Upper lobe of left lung (tissue), 6 donors: ENCODE data around the gene MYO5B. TPM values are rescaled to one million over a fixed set of nuclear protein-coding genes. Genes with fewer than 3 reads are reported as not detected.

Experiments used
- ATAC-seq, 2 donors: fragments of 200-7000 bp; cut with Tn5 transposase; one replicate each; pipeline ENCODE4 v1.9.1; 2022; ENCODE audit warnings: mild to moderate bottlenecking in 2 of 2, moderate library complexity in 2 of 2; ENCODE audit not compliant: low FRiP score in 2 of 2
- DNase-seq, 2 donors: peaks; one replicate each; pipeline ENCODE4 v3.0.0-alpha.2; 2019 to 2020
- H3K27ac ChIP-seq, 4 donors: fragments of 200-600 bp; sonication (generic); one replicate each; pipeline ENCODE4 v1.5.1; 2016 to 2019
- H3K27me3 ChIP-seq, 4 donors: fragments of 200-600 bp; sonication (generic); one replicate each; pipeline ENCODE4 v1.5.1; 2017 to 2019
- H3K36me3 ChIP-seq, 4 donors: fragments of 200-600 bp; sonication (generic); one replicate each; pipeline ENCODE4 v1.5.1; 2016 to 2019
- H3K4me1 ChIP-seq, 4 donors: fragments of 200-600 bp; sonication (generic); one replicate each; pipeline ENCODE4 v1.5.1; 2018 to 2019
- H3K4me3 ChIP-seq, 4 donors: fragments of 200-600 bp; sonication (generic); one replicate each; pipeline ENCODE4 v1.5.1; 2017 to 2019; ENCODE audit warnings: mild to moderate bottlenecking in 2 of 4, moderate library complexity in 1 of 4
- H3K9me3 ChIP-seq, 4 donors: fragments of 200-600 bp; sonication (generic); one replicate each; pipeline ENCODE4 v1.5.1; 2018 to 2019
- EP300 ChIP-seq, 4 donors: sonication (generic); formaldehyde crosslinking; IDR thresholded peaks; one replicate each; pipeline ENCODE4 v1.5.1; 2017; ENCODE audit warnings: antibody characterized with exemption in 4 of 4, control low read depth in 2 of 4
- POLR2A ChIP-seq, 4 donors: fragments of 450-650 bp; IDR thresholded peaks; one replicate each; pipeline ENCODE4 v1.5.1; 2016 to 2017; ENCODE audit warnings: antibody characterized with exemption in 4 of 4, mild to moderate bottlenecking in 2 of 4
- POLR2AphosphoS5 ChIP-seq, 2 donors: sonication (generic); formaldehyde crosslinking; IDR thresholded peaks; one replicate each; pipeline ENCODE4 v1.5.1; 2017; ENCODE audit warnings: antibody characterized with exemption in 2 of 2
- WGBS, 2 donors: methylation state at CpG; one replicate each; pipeline ENCODE4 v1.1.5; 2017 to 2018; 5-methylcytosine and 5-hydroxymethylcytosine counted together
- total RNA-seq, 6 donors: library from RNA; depleted of rRNA in 4 of 6; stranded (reverse); fragments of >200 nt in 4 of 6; gene quantifications; one replicate each; pipeline versions ENCODE4 v1.1.0 to v1.2.1, GENCODE V29; 2016 to 2021
- TF ChIP-seq, protein P1 (sequence below), 6 experiments: fragments of 450-650 bp in 4 of 6; fragments of 200-600 bp in 2 of 6; sonication (generic) in 2 of 6; IDR thresholded peaks; one replicate each; pipeline ENCODE4 v1.5.1; 2016 to 2019; ENCODE audit warnings: antibody characterized with exemption in 6 of 6
- donor health status: DM: no; HTN: no; CAD: no; lungs with moderate emphysema.
- donor health status: DM: no; HTN: yes; CAD: no; lungs with severe emphysema.

Gene MYO5B
- total RNA-seq, 6 donors from 2014 or later = 25.4 to 95.2 (median 49.6) TPM

GRCh38 chr18:50111398-50111797 lies 83.5 kb downstream of the MYO5B start:
- Histone ChIP-seq H3K9me3 (no peaks in the 10 kb centered on the region), H3K4me3 (no peak overlapping the region), H3K4me1 (peaks cover 0 to 11% (median 3%) of the 10 kb centered on the region in 4 donors), H3K27ac (no peak overlapping the region), H3K36me3 (no peaks in the 10 kb centered on the region), H3K27me3 (no peaks in the 10 kb centered on the region)
- DNase-seq (no peak), ATAC-seq (no peak)
- 71 to 75% methylated on average over 1 of the region's 1 CpG for WGBS, 2 donors
- TF ChIP-seq, protein P1, sequence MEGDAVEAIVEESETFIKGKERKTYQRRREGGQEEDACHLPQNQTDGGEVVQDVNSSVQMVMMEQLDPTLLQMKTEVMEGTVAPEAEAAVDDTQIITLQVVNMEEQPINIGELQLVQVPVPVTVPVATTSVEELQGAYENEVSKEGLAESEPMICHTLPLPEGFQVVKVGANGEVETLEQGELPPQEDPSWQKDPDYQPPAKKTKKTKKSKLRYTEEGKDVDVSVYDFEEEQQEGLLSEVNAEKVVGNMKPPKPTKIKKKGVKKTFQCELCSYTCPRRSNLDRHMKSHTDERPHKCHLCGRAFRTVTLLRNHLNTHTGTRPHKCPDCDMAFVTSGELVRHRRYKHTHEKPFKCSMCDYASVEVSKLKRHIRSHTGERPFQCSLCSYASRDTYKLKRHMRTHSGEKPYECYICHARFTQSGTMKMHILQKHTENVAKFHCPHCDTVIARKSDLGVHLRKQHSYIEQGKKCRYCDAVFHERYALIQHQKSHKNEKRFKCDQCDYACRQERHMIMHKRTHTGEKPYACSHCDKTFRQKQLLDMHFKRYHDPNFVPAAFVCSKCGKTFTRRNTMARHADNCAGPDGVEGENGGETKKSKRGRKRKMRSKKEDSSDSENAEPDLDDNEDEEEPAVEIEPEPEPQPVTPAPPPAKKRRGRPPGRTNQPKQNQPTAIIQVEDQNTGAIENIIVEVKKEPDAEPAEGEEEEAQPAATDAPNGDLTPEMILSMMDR (IDR thresholded peaks at IDR 0.05) = no peak
- no peak for TF ChIP-seq POLR2AphosphoS5 (IDR thresholded peaks at IDR 0.05)
- no peak for TF ChIP-seq EP300 (IDR thresholded peaks at IDR 0.05)
- no peak for TF ChIP-seq POLR2A (IDR thresholded peaks at IDR 0.05)

- H3K27ac ChIP-seq = no peak overlapping the region
- no peak for DNase-seq
- no peak overlapping the region for H3K4me3 ChIP-seq
- H3K9me3 ChIP-seq = no peaks in the 10 kb centered on the region
- WGBS, 2 donors = 73 to 86% methylated on average over 2 of the region's 2 CpGs
- H3K4me1 ChIP-seq = no peaks in the 10 kb centered on the region
- TF ChIP-seq POLR2A (IDR thresholded peaks at IDR 0.05) (no peak), EP300 (IDR thresholded peaks at IDR 0.05) (no peak), POLR2AphosphoS5 (IDR thresholded peaks at IDR 0.05) (no peak)
- H3K27me3 ChIP-seq = no peaks in the 10 kb centered on the region
- H3K36me3 ChIP-seq = no peaks in the 10 kb centered on the region
- no peak for ATAC-seq
These were observed 87.4 kb downstream of the MYO5B start for GRCh38 chr18:50107468-50107977.

DNA sequence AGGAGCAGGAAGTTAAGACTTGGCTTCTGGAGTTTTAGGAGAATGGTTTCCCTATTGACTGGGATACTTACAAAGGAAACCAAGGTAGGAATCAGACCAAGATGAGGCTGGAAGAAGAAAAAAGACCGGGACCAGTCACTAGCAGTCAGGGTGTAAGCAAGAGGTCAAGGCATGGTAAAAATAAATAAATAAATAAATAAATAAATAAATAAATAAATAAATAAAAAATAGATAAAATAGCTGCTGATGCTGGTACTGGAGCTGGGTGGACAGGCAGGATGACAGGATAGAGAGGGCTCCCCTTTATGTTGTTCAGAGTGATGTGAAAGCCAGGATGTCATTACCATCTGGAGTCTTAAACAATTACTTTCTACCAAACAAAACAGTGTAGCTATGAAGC lies 89.9 kb downstream of the MYO5B start:
- Histone ChIP-seq H3K9me3 (no peaks in the 10 kb centered on the region), H3K27me3 (no peaks in the 10 kb centered on the region), H3K4me1 (no peaks in the 10 kb centered on the region), H3K36me3 (no peaks in the 10 kb centered on the region), H3K4me3 (no peak overlapping the region), H3K27ac (no peak overlapping the region)
- TF ChIP-seq EP300 (IDR thresholded peaks at IDR 0.05) = no peak
- TF ChIP-seq POLR2A (IDR thresholded peaks at IDR 0.05) = no peak
- TF ChIP-seq, protein P1 (IDR thresholded peaks at IDR 0.05) = no peak
- TF ChIP-seq POLR2AphosphoS5 (IDR thresholded peaks at IDR 0.05) = no peak
- ATAC-seq (no peak), DNase-seq (no peak)
- WGBS, 2 donors = 94% methylated on average over 1 of the region's 1 CpG

DNA sequence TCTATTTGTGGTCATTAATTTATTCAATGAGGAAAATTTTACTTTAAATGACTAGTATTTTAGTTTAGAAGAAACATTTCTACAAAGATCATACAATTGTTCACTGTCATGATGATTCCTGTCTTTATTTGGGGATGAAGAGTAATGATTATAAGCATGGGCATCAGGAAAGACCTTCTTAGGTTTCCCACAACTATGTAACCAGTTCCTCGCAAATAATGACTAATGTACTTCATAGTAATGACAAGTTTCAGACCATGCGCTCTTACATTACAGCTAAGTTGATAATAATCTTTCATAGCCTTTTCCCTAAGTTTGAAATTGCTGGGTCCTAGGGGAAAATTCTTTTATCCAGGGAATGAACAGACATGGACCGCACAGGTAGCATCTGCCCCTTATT lies 90.5 kb downstream of the MYO5B start:
- H3K4me3 ChIP-seq = no peak overlapping the region
- no peaks in the 10 kb centered on the region for H3K9me3 ChIP-seq
- 92 to 93% methylated on average over 3 of the region's 3 CpGs for WGBS, 2 donors
- H3K27ac ChIP-seq = no peak overlapping the region
- ATAC-seq = no peak
- H3K27me3 ChIP-seq = no peaks in the 10 kb centered on the region
- no peaks in the 10 kb centered on the region for H3K4me1 ChIP-seq
- no peaks in the 10 kb centered on the region for H3K36me3 ChIP-seq
- no peak for DNase-seq
- TF ChIP-seq EP300 (IDR thresholded peaks at IDR 0.05) (no peak), POLR2AphosphoS5 (IDR thresholded peaks at IDR 0.05) (no peak), POLR2A (IDR thresholded peaks at IDR 0.05) (no peak)
- TF ChIP-seq, protein P1 (IDR thresholded peaks at IDR 0.05) = no peak

- no peaks in the 10 kb centered on the region for H3K36me3 ChIP-seq
- 73 to 82% methylated on average over 4 of the region's 4 CpGs for WGBS, 2 donors
- H3K9me3 ChIP-seq = no peaks in the 10 kb centered on the region
- peak in 1 of 2 donors; percentile 46 for ATAC-seq
- DNase-seq = no peak
- peaks cover 0 to 6% (median 0%) of the 10 kb centered on the region in 4 donors for H3K4me1 ChIP-seq
- no peak overlapping the region for H3K27ac ChIP-seq
- H3K27me3 ChIP-seq = no peaks in the 10 kb centered on the region
- H3K4me3 ChIP-seq = no peak overlapping the region
- no peak for TF ChIP-seq POLR2A (IDR thresholded peaks at IDR 0.05)
- no peak for TF ChIP-seq POLR2AphosphoS5 (IDR thresholded peaks at IDR 0.05)
These were observed 95.1 kb downstream of the MYO5B start for GRCh38 chr18:50099725-50100407.

DNA sequence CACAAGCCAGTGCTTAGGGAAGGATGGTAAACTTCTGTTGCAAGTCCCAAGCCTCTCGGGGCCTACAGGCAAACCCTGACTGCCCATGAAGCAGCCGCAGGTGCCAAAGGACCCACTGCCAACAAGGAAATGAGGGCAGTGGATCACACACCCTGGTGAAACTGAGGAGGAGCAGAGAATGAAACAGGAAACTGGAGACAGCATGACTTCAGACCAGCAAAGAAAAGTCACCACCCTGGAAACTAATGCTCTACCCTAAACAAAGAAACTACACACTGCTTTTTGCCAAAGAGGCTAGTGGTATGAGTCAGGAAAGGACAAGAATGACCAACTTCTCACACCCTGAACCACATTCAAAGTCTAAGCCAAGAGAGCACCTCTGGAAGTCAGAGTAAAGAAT lies 97.2 kb downstream of the MYO5B start:
- Histone ChIP-seq H3K36me3 (no peaks in the 10 kb centered on the region), H3K9me3 (no peaks in the 10 kb centered on the region), H3K4me1 (peaks cover 0 to 6% (median 0%) of the 10 kb centered on the region in 4 donors), H3K27ac (no peak overlapping the region), H3K4me3 (no peak overlapping the region), H3K27me3 (no peaks in the 10 kb centered on the region)
- 58 to 73% methylated on average over 2 of the region's 2 CpGs for WGBS, 2 donors
- no peak for TF ChIP-seq EP300 (IDR thresholded peaks at IDR 0.05)
- no peak for TF ChIP-seq POLR2AphosphoS5 (IDR thresholded peaks at IDR 0.05)
- TF ChIP-seq, protein P1 (IDR thresholded peaks at IDR 0.05) = no peak
- no peak for TF ChIP-seq POLR2A (IDR thresholded peaks at IDR 0.05)
- ATAC-seq (peak in 1 of 2 donors; percentile 70), DNase-seq (peak in 1 of 2 donors; percentile 29)
